GM08714 (cell line): Measurements from ENCODE around the gene DBNL.

Source experiments
- H3K4me3 ChIP-seq: fragments of 200-500 bp; sonication (Bioruptor generic); 2 replicates; pipeline ENCODE4 v1.5.1; 2014; ENCODE audit warnings: mild to moderate bottlenecking, low read length, inconsistent platforms
- ZNF274 ChIP-seq: IDR thresholded peaks from 2 replicates; pipeline ENCODE4 v1.6.1; 2012; ENCODE audit warnings: mild to moderate bottlenecking, low read depth, low read length

DBNL gene

GRCh38 chr7:44042221-44042620 lies 2.3 kb upstream of the DBNL start:
- H3K4me3 ChIP-seq = no peak overlapping the region
- TF ChIP-seq ZNF274 = no peak

GRCh38 chr7:44043902-44044301 lies 600 bp upstream of the DBNL start:
- H3K4me3 ChIP-seq = peak overlapping the region; percentile 84
- TF ChIP-seq ZNF274 = no peak

- H3K4me3 ChIP-seq = peak overlapping the region; percentile 84
- no peak for TF ChIP-seq ZNF274
Observed at GRCh38 chr7:44045226-44046014, 918 bp downstream of the DBNL start.

- TF ChIP-seq ZNF274 = no peak
- peak overlapping the region; percentile 84; the same call in 1 of the 2 replicates for H3K4me3 ChIP-seq
Observed at GRCh38 chr7:44046321-44047061, 2.0 kb downstream of the DBNL start.

DNA sequence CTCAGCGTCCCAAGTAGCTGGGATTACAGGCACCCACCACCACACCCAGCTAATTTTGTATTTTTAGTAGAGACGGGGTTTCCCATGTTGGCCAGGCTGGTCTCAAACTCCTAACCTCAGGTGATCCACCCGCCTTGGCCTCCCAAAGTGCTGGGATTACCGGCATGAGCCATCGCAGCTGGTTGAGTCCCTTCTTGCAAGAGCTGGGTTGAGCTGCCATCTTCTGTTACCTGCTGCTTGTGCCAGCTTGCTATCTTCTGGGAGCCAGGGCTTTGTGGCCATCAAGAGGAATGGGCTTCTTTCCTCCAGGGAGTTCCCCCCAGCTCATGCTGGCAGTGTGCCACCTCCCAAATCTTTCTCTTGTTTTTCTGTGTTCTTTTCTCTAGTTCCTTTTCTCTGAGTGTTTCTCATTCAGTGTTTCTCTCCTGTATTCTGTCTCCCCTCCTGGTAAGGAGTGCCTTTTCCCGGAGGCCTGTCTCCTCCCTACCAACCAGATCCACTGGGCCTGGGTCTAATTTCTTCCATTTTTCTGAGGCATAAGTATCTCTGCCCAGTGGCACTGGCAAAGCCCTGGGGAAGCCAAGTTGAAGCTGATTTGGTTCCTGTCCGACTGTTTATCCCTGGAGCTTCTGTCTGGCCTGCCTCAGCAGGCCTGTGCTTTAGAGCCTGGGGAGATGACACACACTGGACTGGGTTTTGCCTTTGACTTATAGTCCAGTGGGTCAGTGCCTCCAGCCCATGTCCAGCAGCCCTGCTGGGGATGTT lies 3.7 kb downstream of the DBNL start:
- no peak overlapping the region for H3K4me3 ChIP-seq
- no peak for TF ChIP-seq ZNF274

- no peak overlapping the region for H3K4me3 ChIP-seq
- no peak for TF ChIP-seq ZNF274
Observed at GRCh38 chr7:44050121-44050914, 5.8 kb downstream of the DBNL start.

- no peak for TF ChIP-seq ZNF274
- H3K4me3 ChIP-seq = no peak overlapping the region
Observed at GRCh38 chr7:44050915-44051560, 6.5 kb downstream of the DBNL start.

DNA sequence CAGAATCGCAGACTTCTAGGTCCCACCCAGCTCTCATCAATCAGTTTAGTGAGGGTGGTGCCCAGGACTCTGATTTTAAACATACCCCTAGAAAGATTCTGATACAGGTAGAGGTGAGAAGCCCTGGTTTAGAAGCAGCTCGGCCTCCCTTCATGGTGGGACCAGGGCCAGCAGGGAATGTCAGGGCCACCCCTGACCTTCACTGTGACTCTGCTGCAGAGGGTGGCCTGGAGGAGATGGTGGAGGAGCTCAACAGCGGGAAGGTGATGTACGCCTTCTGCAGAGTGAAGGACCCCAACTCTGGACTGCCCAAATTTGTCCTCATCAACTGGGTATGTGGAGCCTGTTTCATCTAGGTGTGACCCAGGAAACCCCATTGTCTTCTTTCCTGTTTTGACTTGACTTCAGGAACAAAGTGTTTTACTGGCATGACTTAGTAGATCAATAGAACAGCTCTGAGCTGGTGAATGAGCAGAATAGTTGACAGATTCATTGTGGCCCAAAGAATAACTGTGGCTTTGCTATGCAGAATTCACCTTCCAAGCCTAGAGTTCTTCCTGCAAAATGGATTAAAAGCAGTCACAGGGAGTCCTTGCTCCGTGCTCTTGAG lies 7.2 kb downstream of the DBNL start:
- H3K4me3 ChIP-seq = no peak overlapping the region
- TF ChIP-seq ZNF274 = no peak

DNA sequence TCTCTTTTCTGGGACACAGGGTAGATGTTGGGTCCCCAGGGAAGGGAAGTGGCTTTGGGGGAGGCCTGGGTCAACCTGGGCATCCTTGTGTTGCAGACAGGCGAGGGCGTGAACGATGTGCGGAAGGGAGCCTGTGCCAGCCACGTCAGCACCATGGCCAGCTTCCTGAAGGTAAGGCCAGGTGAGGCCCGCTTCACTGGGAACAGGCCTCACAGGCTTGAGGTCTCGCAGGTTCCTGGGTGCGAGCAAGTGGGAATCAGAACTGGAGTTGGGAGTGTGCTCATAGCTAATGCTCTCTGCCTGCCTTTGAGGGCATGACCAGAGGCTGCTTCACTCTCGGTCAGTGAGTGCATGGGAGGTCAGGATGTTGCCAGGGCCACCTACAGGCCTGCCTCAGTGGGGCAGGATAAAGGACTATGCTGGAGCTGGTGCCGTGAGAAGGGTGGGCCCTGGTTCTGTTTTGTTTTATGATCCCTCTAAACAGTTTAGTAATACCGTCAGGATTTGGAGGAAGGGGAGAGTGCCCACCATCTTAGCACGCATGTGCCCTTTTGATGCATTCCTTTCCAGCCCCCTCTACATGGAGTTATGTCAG lies 8.4 kb downstream of the DBNL start:
- no peak overlapping the region for H3K4me3 ChIP-seq
- no peak for TF ChIP-seq ZNF274

DNA sequence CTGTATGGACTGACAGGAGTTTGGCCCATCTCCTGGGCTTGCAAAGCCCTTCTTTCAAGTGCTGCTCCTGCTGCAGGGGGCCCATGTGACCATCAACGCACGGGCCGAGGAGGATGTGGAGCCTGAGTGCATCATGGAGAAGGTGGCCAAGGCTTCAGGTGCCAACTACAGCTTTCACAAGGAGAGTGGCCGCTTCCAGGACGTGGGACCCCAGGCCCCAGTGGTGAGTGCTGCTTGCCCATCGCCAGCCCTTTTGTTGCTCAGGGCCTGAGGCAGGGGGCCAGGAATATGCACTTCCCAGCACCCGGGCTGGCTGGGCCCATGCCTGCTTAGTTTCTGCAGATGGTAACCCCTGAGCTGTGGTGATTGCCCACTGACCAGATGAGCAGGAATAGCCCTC lies 12.2 kb downstream of the DBNL start:
- no peak for TF ChIP-seq ZNF274
- H3K4me3 ChIP-seq = no peak overlapping the region

DNA sequence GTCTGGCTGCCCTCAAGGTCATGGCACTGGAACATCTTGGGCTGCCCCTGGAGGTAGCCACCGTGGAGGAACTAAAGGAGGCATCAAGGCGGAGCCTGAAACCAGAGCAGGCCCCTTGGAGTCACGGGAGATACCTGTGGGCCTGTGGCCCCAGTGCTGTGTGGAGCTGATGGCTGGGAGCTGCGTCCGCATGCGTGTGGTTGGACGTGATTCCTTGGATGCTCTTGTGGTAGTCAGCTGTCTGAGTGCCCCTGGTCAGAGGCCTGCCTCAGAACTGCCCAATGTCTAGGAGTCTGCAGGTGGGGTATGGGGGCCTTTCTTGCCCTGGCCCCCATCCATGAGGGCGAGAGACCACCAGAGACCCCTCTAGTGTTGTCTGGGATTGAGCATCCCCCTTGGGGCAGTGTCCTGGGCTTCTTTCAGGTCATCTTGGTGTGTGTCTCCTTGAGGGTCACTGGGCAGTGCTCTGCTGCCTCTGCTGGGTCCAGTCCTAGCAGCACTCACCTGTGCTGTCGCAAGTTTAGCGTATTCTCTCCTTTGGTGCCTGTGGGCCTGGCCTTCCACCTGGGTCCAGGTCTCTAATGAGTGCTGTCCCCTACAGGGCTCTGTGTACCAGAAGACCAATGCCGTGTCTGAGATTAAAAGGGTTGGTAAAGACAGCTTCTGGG lies 12.8 kb downstream of the DBNL start:
- no peak overlapping the region for H3K4me3 ChIP-seq
- TF ChIP-seq ZNF274 = no peak
